ENCODE measurements around the gene ELOVL5.

- no peak for TF ChIP-seq CTCF (conservative IDR thresholded peaks at IDR 0.05)
- TF ChIP-seq ZFX (IDR thresholded peaks at IDR 0.05) = no peak
Observed at GRCh38 chr6:53309059-53309900, 39.5 kb downstream of the ELOVL5 start.

All from C4-2B (cell line).